ENCODE measurements around the gene HS1BP3. TPM values are rescaled to one million over a fixed set of nuclear protein-coding genes. Genes with fewer than 3 reads are reported as not detected.

The HS1BP3 gene
- total RNA-seq, 4 donors from 2014 or later, result 33.1 to 63.0 (median 41.0) TPM

- peaks cover 0 to 33% (median 4%) of the 10 kb centered on the region in 4 donors for H3K4me1 ChIP-seq
- TF ChIP-seq POLR2A (IDR thresholded peaks at IDR 0.05) (no peak), CTCF (IDR thresholded peaks at IDR 0.05) (no peak)
- H3K27ac ChIP-seq, result peak overlapping the region in 1 of 4 donors; percentile 38
- peaks cover 4 to 34% of the 10 kb centered on the region in 2 donors for H3K27me3 ChIP-seq
- no peak for DNase-seq
- no peaks in the 10 kb centered on the region for H3K9me3 ChIP-seq
- H3K4me3 ChIP-seq, result no peak overlapping the region
- H3K36me3 ChIP-seq, result no peaks in the 10 kb centered on the region
Measured at GRCh38 chr2:20673686-20674308, 22.9 kb upstream of the HS1BP3 start.

- H3K9me3 ChIP-seq, result no peaks in the 10 kb centered on the region
- TF ChIP-seq CTCF (IDR thresholded peaks at IDR 0.05), result no peak
- TF ChIP-seq POLR2A (IDR thresholded peaks at IDR 0.05), result no peak
- peaks cover 4 to 39% of the 10 kb centered on the region in 2 donors for H3K27me3 ChIP-seq
- H3K36me3 ChIP-seq, result no peaks in the 10 kb centered on the region
- peak in 1 of 3 donors; percentile 48 for DNase-seq
- peaks cover 4 to 33% (median 4%) of the 10 kb centered on the region in 4 donors for H3K4me1 ChIP-seq
- H3K27ac ChIP-seq, result peak overlapping the region in 2 of 4 donors; percentile 11 to 25
- no peak overlapping the region for H3K4me3 ChIP-seq
Measured at GRCh38 chr2:20672201-20672951, 21.5 kb upstream of the HS1BP3 start.

DNA sequence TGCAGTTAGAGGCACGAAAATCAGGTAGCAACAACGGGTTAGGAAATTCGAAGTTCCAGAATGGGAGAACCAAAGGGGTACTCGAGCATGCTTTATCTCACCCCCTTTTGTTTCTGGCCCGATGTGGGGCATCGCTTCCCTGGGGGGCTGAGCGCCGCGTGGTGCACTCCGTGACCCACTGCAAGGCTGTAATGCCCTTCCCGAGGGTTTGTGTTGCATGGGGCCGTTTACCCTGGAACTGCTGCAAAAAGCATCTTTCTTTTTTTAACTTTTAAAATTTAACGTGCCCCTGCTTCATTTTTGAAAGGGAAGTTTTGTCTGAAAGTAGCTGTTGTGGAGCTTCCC is 20.8 kb upstream of the HS1BP3 start:
- H3K27me3 ChIP-seq, result peaks cover 4 to 42% of the 10 kb centered on the region in 2 donors
- TF ChIP-seq CTCF (IDR thresholded peaks at IDR 0.05), result no peak
- no peak for TF ChIP-seq POLR2A (IDR thresholded peaks at IDR 0.05)
- no peaks in the 10 kb centered on the region for H3K36me3 ChIP-seq
- DNase-seq, result no peak
- no peaks in the 10 kb centered on the region for H3K9me3 ChIP-seq
- no peak overlapping the region for H3K4me3 ChIP-seq
- H3K27ac ChIP-seq, result no peak overlapping the region
- H3K4me1 ChIP-seq, result peaks cover 4 to 35% (median 4%) of the 10 kb centered on the region in 4 donors

GRCh38 chr2:20671036-20671735 is 20.3 kb upstream of the HS1BP3 start:
- no peak for TF ChIP-seq CTCF (IDR thresholded peaks at IDR 0.05)
- TF ChIP-seq POLR2A (IDR thresholded peaks at IDR 0.05), result no peak
- Histone ChIP-seq H3K4me1 (peaks cover 3 to 35% (median 5%) of the 10 kb centered on the region in 4 donors), H3K9me3 (no peaks in the 10 kb centered on the region), H3K36me3 (no peaks in the 10 kb centered on the region), H3K27ac (no peak overlapping the region), H3K4me3 (no peak overlapping the region), H3K27me3 (peaks cover 4 to 47% of the 10 kb centered on the region in 2 donors)
- DNase-seq, result peak in 1 of 3 donors; percentile 45

DNA sequence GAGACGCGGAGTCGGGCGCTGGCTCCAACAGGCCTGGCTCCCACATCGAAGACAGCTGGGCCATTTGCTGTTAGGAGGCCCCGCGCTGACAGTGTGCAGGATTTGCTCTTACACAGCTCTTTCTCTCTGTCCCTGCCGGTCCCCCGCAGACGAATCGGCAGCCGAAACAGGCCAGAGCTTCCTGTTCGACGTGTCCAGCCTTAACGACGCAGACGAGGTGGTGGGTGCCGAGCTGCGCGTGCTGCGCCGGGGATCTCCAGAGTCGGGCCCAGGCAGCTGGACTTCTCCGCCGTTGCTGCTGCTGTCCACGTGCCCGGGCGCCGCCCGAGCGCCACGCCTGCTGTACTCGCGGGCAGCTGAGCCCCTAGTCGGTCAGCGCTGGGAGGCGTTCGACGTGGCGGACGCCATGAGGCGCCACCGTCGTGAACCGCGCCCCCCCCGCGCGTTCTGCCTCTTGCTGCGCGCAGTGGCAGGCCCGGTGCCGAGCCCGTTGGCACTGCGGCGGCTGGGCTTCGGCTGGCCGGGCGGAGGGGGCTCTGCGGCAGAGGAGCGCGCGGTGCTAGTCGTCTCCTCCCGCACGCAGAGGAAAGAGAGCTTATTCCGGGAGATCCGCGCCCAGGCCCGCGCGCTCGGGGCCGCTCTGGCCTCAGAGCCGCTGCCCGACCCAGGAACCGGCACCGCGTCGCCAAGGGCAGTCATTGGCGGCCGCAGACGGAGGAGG is 19.6 kb upstream of the HS1BP3 start:
- H3K4me1 ChIP-seq, result peaks cover 0 to 35% (median 9%) of the 10 kb centered on the region in 4 donors
- H3K4me3 ChIP-seq, result no peak overlapping the region
- peak in 1 of 3 donors; percentile 49 for DNase-seq
- H3K9me3 ChIP-seq, result no peaks in the 10 kb centered on the region
- H3K27ac ChIP-seq, result no peak overlapping the region
- no peaks in the 10 kb centered on the region for H3K36me3 ChIP-seq
- TF ChIP-seq CTCF (IDR thresholded peaks at IDR 0.05) (no peak), POLR2A (IDR thresholded peaks at IDR 0.05) (no peak)
- peaks cover 4 to 54% of the 10 kb centered on the region in 2 donors for H3K27me3 ChIP-seq
